Peyer's patch (tissue), 4 donors: Measurements from ENCODE around the gene RET.

ENCODE experiments used
- CTCF ChIP-seq, 6 experiments: fragments of 450-650 bp in 4 of 6; fragments of 200-600 bp in 2 of 6; sonication (generic) in 1 of 6; IDR thresholded peaks; one replicate each; pipeline ENCODE4 v1.5.1; 2017 to 2019; ENCODE audit warnings: antibody characterized with exemption in 6 of 6, mild to moderate bottlenecking in 3 of 6, moderate library complexity in 1 of 6
- POLR2A ChIP-seq, 2 donors: fragments of 450-650 bp; IDR thresholded peaks; one replicate each; pipeline ENCODE4 v1.5.1; 2017; ENCODE audit warnings: antibody characterized with exemption in 2 of 2, mild to moderate bottlenecking in 2 of 2, moderate library complexity in 2 of 2

DNA sequence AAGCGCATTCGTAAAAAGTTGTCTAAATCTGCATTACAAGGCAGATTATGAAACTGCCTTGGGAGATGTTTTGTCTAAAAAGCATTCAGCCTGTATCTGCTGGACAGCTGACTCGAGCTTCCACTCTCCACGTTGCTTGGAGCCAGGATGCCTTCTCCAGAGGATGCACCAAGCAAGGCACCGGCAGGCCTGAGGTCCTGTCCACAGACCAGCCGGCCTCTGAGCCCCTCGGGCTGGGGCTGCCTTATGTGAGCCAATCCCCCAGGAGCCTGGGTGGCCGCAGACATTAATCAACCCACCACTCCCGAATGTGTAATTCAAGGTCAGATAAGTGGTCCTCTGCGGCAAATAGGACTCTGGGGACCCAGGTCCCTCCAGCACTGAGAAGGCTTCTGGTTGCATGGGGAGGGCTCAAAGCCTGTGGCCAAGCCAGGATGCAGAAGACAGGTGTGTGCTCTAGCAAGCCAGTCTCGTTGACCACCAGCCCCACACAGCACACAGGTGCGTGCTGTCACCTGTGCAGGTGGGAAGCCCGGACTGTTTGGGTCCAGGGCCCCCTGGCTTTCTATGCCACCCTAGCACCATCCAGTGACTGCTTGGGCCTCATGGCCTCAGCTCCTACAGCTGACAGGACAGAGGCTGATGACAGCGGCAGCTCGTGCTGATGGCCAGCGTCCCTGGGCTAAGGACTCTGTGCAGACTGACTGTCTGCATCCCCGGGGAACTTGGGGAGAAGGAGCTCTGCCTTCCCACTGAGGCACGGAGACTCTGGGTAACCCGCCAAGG is 4.8 kb upstream of the RET start:
- TF ChIP-seq CTCF (IDR thresholded peaks at IDR 0.05) (no peak), POLR2A (IDR thresholded peaks at IDR 0.05) (no peak)
